HEK293 (cell line): ENCODE data around the gene FHAD1.
A peak's percentile ranks its signal among the peaks of the same experiment; 100 is the strongest.

ENCODE experiments used
- CTCF ChIA-PET: fragments of 350-600 bp; formaldehyde crosslinking; extraction: SDS; loops from one replicate; lab custom pipeline; 2021; ENCODE audit warnings: antibody characterized with exemption; lab: Yijun Ruan, JAX
- POLR2A ChIA-PET: fragments of 300-600 bp; formaldehyde crosslinking; extraction: SDS; loops from one replicate; lab custom pipeline; 2020; ENCODE audit warnings: antibody characterized with exemption, inconsistent platforms; lab: Yijun Ruan, JAX
- H3K27ac ChIP-seq: fragments of 200-500 bp; sonication (Bioruptor generic); 2 replicates; pipeline ENCODE4 v1.5.1; 2014; ENCODE audit warnings: low read depth, low read length, control low read depth, inconsistent platforms; ENCODE audit errors: extremely low read depth
- H3K36me3 ChIP-seq, 2 experiments: fragments of 200-500 bp in 1 of 2; sonication (Bioruptor generic) in 1 of 2; 1 replicate in 1 of 2; 2 replicates in 1 of 2; pipeline ENCODE4 v1.5.1; 2014 to 2017; ENCODE audit warnings: inconsistent platforms in 2 of 2, low read length in 2 of 2; ENCODE audit not compliant: control insufficient read depth in 2 of 2, insufficient read depth in 1 of 2
- H3K4me1 ChIP-seq: fragments of 200-500 bp; sonication (Bioruptor generic); 2 replicates; pipeline ENCODE4 v1.5.1; 2014; ENCODE audit warnings: mild to moderate bottlenecking, low read length, inconsistent platforms; ENCODE audit not compliant: control insufficient read depth, insufficient read depth
- H3K4me3 ChIP-seq: 2 replicates; pipeline ENCODE4 v1.5.1; 2011; ENCODE audit warnings: low read depth, mild to moderate bottlenecking, control low read depth, low read length, moderate library complexity
- H3K9me3 ChIP-seq: fragments of 200-500 bp; sonication (Bioruptor generic); 2 replicates; pipeline ENCODE4 v1.5.1; 2014; ENCODE audit warnings: low read depth, low read length, inconsistent platforms; ENCODE audit not compliant: control insufficient read depth, insufficient read depth
- GLIS1 ChIP-seq: fragments of 450-650 bp; formaldehyde crosslinking; IDR thresholded peaks from 2 replicates; pipeline ENCODE4 v1.5.1; 2016; ENCODE audit warnings: missing biosample characterization, missing genetic modification characterization
- GLIS2 ChIP-seq: fragments of 450-650 bp; formaldehyde crosslinking; IDR thresholded peaks from 2 replicates; pipeline ENCODE4 v1.5.1; 2016; ENCODE audit warnings: missing biosample characterization, missing genetic modification characterization
- HOXA7 ChIP-seq: sonication (generic); formaldehyde crosslinking; IDR thresholded peaks from 2 replicates; pipeline ENCODE4 v1.8.1; 2022; ENCODE audit warnings: missing genetic modification reagents, borderline replicate concordance
- KLF9 ChIP-seq: fragments of 450-650 bp; formaldehyde crosslinking; IDR thresholded peaks from 2 replicates; pipeline ENCODE4 v1.5.1; 2016; ENCODE audit warnings: missing biosample characterization, missing genetic modification characterization, low read depth
- ZBTB20 ChIP-seq: fragments of 450-650 bp; formaldehyde crosslinking; IDR thresholded peaks from 2 replicates; pipeline ENCODE4 v1.5.1; 2016; ENCODE audit warnings: missing biosample characterization, missing genetic modification characterization
- ZFP69B ChIP-seq: fragments of 450-650 bp; formaldehyde crosslinking; IDR thresholded peaks from 2 replicates; pipeline ENCODE4 v1.5.1; 2016; ENCODE audit warnings: missing biosample characterization, missing genetic modification characterization
- ZIC2 ChIP-seq: fragments of 450-650 bp; formaldehyde crosslinking; IDR thresholded peaks from 2 replicates; pipeline ENCODE4 v1.5.1; 2016; ENCODE audit warnings: missing biosample characterization, missing genetic modification characterization
- ZNF114 ChIP-seq: fragments of 450-650 bp; formaldehyde crosslinking; IDR thresholded peaks from 2 replicates; pipeline ENCODE4 v1.5.0; 2017; ENCODE audit warnings: missing biosample characterization, missing genetic modification characterization
- ZNF19 ChIP-seq: fragments of 450-650 bp; formaldehyde crosslinking; IDR thresholded peaks from 2 replicates; pipeline ENCODE4; 2016; ENCODE audit warnings: missing biosample characterization, missing genetic modification characterization, low read depth
- ZNF335 ChIP-seq: fragments of 450-650 bp; formaldehyde crosslinking; conservative IDR thresholded peaks from 2 replicates; pipeline ENCODE4 v1.5.1; 2016; ENCODE audit warnings: missing biosample characterization, missing genetic modification characterization
- ZNF341 ChIP-seq: fragments of 450-650 bp; formaldehyde crosslinking; IDR thresholded peaks from 2 replicates; pipeline ENCODE4; 2016; ENCODE audit warnings: low read depth, missing biosample characterization, missing genetic modification characterization
- ZNF501 ChIP-seq: fragments of 450-650 bp; formaldehyde crosslinking; IDR thresholded peaks from 2 replicates; pipeline ENCODE4 v1.5.1; 2016; ENCODE audit warnings: missing biosample characterization, missing genetic modification characterization
- ZNF707 ChIP-seq: fragments of 450-650 bp; formaldehyde crosslinking; IDR thresholded peaks from 2 replicates; pipeline ENCODE4 v1.5.1; 2016; ENCODE audit warnings: missing biosample characterization, missing genetic modification characterization
- TF ChIP-seq, protein P1 (sequence below): fragments of 450-650 bp; formaldehyde crosslinking; IDR thresholded peaks from 2 replicates; pipeline ENCODE4 v1.5.1; 2016; ENCODE audit warnings: missing biosample characterization, missing genetic modification characterization
- TF ChIP-seq, protein P2 (sequence below): fragments of 450-650 bp; IDR thresholded peaks from 2 replicates; pipeline ENCODE4 v1.5.1; 2018; ENCODE audit warnings: missing biosample characterization, mild to moderate bottlenecking, missing genetic modification characterization
- TF ChIP-seq, protein P3 (sequence below): fragments of 450-650 bp; formaldehyde crosslinking; IDR thresholded peaks from 2 replicates; pipeline ENCODE4 v1.5.1; 2016; ENCODE audit warnings: missing biosample characterization, missing genetic modification characterization
- TF ChIP-seq, protein P4 (sequence below): fragments of 450-650 bp; formaldehyde crosslinking; IDR thresholded peaks from 2 replicates; pipeline ENCODE4 v1.5.1; 2016; ENCODE audit warnings: missing biosample characterization, missing genetic modification characterization
- TF ChIP-seq, protein P5 (sequence below): fragments of 450-650 bp; formaldehyde crosslinking; IDR thresholded peaks from 2 replicates; pipeline ENCODE4 v1.5.1; 2017; ENCODE audit warnings: missing biosample characterization, missing genetic modification characterization
- TF ChIP-seq, protein P6 (sequence below): fragments of 450-650 bp; formaldehyde crosslinking; IDR thresholded peaks from 2 replicates; pipeline ENCODE4 v1.5.1; 2016; ENCODE audit warnings: missing biosample characterization, missing genetic modification characterization

Gene FHAD1

DNA sequence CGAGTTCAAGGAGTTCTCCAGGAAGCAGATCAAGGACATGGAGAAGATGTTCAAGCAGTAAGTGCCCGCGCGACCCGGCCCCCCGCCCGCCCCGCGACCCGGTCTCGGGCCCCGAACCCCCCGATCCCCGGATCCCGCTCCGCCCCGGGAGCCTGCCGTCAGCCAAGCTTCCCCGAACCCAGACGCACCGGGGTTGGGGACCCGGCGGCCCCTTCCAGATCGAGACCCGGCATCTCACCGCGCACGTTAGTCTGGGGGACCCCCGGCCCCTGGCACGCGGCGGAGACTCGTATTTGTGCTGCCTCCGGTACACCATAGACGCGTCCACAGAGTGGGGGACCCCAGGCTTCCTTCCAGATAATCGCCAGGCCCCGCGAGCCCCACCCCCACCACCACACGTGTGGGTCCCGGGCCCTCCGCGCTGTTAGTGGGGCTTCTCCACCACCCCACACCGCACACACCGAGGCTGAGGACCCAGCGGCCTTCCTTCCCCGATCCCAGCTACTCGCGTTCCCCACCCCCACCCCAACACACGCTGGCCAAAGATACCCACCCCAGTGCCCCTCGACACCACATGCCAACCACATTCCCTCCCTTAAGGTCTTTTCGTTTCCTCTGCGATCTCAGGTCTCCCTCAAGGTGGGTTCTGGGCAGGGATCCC lies 163.3 kb downstream of the FHAD1 start:
- H3K9me3 ChIP-seq = no peaks in the 10 kb centered on the region
- peak overlapping the region; percentile 72 for H3K4me3 ChIP-seq
- H3K36me3 ChIP-seq = peaks cover 0 to 20% of the 10 kb centered on the region in 2 experiments; a peak in 1 of 3 replicates
- POLR2A ChIA-PET = interaction anchor here (0.5 to 0.7 kb wide), 2 partner anchors 9 to 820 kb away, joined by 3 read pairs; no protein-coding TSS in a partner anchor
- TF ChIP-seq ZIC2 (no peak), ZBTB20 (peak; percentile 46; the same call in 1 of the 2 replicates), GLIS2 (tag by site-specific recombination) (peak; percentile 61; the same call in 1 of the 2 replicates), ZFP69B (tag by site-specific recombination) (peak; percentile 54; the same call in 1 of the 2 replicates), ZNF114 (tag by site-specific recombination) (no peak), ZNF501 (tag by site-specific recombination) (no peak), KLF9 (tag by site-specific recombination) (peak; percentile 34; the same call in 1 of the 2 replicates), GLIS1 (tag by site-specific recombination) (peak; percentile 15; the same call in 1 of the 2 replicates), HOXA7 (CRISPR knock-in tag) (no peak), ZNF335 (peak; percentile 61), ZNF707 (no peak), ZNF19 (tag by site-specific recombination) (no peak), ZNF341 (peak; percentile 78)
- TF ChIP-seq, protein P1, sequence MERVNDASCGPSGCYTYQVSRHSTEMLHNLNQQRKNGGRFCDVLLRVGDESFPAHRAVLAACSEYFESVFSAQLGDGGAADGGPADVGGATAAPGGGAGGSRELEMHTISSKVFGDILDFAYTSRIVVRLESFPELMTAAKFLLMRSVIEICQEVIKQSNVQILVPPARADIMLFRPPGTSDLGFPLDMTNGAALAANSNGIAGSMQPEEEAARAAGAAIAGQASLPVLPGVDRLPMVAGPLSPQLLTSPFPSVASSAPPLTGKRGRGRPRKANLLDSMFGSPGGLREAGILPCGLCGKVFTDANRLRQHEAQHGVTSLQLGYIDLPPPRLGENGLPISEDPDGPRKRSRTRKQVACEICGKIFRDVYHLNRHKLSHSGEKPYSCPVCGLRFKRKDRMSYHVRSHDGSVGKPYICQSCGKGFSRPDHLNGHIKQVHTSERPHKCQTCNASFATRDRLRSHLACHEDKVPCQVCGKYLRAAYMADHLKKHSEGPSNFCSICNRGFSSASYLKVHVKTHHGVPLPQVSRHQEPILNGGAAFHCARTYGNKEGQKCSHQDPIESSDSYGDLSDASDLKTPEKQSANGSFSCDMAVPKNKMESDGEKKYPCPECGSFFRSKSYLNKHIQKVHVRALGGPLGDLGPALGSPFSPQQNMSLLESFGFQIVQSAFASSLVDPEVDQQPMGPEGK = peak; percentile 58; the same call in 1 of the 2 replicates
- TF ChIP-seq, protein P2, sequence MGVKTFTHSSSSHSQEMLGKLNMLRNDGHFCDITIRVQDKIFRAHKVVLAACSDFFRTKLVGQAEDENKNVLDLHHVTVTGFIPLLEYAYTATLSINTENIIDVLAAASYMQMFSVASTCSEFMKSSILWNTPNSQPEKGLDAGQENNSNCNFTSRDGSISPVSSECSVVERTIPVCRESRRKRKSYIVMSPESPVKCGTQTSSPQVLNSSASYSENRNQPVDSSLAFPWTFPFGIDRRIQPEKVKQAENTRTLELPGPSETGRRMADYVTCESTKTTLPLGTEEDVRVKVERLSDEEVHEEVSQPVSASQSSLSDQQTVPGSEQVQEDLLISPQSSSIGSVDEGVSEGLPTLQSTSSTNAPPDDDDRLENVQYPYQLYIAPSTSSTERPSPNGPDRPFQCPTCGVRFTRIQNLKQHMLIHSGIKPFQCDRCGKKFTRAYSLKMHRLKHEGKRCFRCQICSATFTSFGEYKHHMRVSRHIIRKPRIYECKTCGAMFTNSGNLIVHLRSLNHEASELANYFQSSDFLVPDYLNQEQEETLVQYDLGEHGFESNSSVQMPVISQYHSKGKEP = no peak
- TF ChIP-seq, protein P3, sequence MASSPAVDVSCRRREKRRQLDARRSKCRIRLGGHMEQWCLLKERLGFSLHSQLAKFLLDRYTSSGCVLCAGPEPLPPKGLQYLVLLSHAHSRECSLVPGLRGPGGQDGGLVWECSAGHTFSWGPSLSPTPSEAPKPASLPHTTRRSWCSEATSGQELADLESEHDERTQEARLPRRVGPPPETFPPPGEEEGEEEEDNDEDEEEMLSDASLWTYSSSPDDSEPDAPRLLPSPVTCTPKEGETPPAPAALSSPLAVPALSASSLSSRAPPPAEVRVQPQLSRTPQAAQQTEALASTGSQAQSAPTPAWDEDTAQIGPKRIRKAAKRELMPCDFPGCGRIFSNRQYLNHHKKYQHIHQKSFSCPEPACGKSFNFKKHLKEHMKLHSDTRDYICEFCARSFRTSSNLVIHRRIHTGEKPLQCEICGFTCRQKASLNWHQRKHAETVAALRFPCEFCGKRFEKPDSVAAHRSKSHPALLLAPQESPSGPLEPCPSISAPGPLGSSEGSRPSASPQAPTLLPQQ (tag by site-specific recombination) = 0 out of 2 replicates have a peak, but pooled peaks have one; percentile 51
- TF ChIP-seq, protein P4, sequence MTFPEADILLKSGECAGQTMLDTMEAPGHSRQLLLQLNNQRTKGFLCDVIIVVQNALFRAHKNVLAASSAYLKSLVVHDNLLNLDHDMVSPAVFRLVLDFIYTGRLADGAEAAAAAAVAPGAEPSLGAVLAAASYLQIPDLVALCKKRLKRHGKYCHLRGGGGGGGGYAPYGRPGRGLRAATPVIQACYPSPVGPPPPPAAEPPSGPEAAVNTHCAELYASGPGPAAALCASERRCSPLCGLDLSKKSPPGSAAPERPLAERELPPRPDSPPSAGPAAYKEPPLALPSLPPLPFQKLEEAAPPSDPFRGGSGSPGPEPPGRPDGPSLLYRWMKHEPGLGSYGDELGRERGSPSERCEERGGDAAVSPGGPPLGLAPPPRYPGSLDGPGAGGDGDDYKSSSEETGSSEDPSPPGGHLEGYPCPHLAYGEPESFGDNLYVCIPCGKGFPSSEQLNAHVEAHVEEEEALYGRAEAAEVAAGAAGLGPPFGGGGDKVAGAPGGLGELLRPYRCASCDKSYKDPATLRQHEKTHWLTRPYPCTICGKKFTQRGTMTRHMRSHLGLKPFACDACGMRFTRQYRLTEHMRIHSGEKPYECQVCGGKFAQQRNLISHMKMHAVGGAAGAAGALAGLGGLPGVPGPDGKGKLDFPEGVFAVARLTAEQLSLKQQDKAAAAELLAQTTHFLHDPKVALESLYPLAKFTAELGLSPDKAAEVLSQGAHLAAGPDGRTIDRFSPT (tag by site-specific recombination) = peak; percentile 66
- TF ChIP-seq, protein P5, sequence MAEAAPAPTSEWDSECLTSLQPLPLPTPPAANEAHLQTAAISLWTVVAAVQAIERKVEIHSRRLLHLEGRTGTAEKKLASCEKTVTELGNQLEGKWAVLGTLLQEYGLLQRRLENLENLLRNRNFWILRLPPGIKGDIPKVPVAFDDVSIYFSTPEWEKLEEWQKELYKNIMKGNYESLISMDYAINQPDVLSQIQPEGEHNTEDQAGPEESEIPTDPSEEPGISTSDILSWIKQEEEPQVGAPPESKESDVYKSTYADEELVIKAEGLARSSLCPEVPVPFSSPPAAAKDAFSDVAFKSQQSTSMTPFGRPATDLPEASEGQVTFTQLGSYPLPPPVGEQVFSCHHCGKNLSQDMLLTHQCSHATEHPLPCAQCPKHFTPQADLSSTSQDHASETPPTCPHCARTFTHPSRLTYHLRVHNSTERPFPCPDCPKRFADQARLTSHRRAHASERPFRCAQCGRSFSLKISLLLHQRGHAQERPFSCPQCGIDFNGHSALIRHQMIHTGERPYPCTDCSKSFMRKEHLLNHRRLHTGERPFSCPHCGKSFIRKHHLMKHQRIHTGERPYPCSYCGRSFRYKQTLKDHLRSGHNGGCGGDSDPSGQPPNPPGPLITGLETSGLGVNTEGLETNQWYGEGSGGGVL (tag by site-specific recombination) = no peak
- TF ChIP-seq, protein P6, sequence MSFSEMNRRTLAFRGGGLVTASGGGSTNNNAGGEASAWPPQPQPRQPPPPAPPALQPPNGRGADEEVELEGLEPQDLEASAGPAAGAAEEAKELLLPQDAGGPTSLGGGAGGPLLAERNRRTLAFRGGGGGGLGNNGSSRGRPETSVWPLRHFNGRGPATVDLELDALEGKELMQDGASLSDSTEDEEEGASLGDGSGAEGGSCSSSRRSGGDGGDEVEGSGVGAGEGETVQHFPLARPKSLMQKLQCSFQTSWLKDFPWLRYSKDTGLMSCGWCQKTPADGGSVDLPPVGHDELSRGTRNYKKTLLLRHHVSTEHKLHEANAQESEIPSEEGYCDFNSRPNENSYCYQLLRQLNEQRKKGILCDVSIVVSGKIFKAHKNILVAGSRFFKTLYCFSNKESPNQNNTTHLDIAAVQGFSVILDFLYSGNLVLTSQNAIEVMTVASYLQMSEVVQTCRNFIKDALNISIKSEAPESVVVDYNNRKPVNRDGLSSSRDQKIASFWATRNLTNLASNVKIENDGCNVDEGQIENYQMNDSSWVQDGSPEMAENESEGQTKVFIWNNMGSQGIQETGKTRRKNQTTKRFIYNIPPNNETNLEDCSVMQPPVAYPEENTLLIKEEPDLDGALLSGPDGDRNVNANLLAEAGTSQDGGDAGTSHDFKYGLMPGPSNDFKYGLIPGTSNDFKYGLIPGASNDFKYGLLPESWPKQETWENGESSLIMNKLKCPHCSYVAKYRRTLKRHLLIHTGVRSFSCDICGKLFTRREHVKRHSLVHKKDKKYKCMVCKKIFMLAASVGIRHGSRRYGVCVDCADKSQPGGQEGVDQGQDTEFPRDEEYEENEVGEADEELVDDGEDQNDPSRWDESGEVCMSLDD (tag by site-specific recombination) = peak; percentile 48; the same call in 1 of the 2 replicates
- CTCF ChIA-PET = interaction anchor here (0.6 to 1.8 kb wide), 3 partner anchors 42 to 94 kb away, joined by 3 to 7 read pairs (median 3); no protein-coding TSS in a partner anchor
- H3K27ac ChIP-seq = peak overlapping the region; percentile 61; the same call in 1 of the 2 replicates
- H3K4me1 ChIP-seq = peaks cover 3% of the 10 kb centered on the region; the same call in 1 of the 2 replicates
